HEK293 (cell line): ENCODE data around the gene SF3B2.

ENCODE experiments used
- CTCF ChIA-PET: fragments of 350-600 bp; formaldehyde crosslinking; extraction: SDS; loops from one replicate; lab custom pipeline; 2021; ENCODE audit warnings: antibody characterized with exemption; lab: Yijun Ruan, JAX
- POLR2A ChIA-PET: fragments of 300-600 bp; formaldehyde crosslinking; extraction: SDS; loops from one replicate; lab custom pipeline; 2020; ENCODE audit warnings: antibody characterized with exemption, inconsistent platforms; lab: Yijun Ruan, JAX
- H3K27ac ChIP-seq: fragments of 200-500 bp; sonication (Bioruptor generic); 2 replicates; pipeline ENCODE4 v1.5.1; 2014; ENCODE audit warnings: low read depth, low read length, control low read depth, inconsistent platforms; ENCODE audit errors: extremely low read depth
- H3K36me3 ChIP-seq, 2 experiments: fragments of 200-500 bp in 1 of 2; sonication (Bioruptor generic) in 1 of 2; 1 replicate in 1 of 2; 2 replicates in 1 of 2; pipeline ENCODE4 v1.5.1; 2014 to 2017; ENCODE audit warnings: inconsistent platforms in 2 of 2, low read length in 2 of 2; ENCODE audit not compliant: control insufficient read depth in 2 of 2, insufficient read depth in 1 of 2
- H3K4me1 ChIP-seq: fragments of 200-500 bp; sonication (Bioruptor generic); 2 replicates; pipeline ENCODE4 v1.5.1; 2014; ENCODE audit warnings: mild to moderate bottlenecking, low read length, inconsistent platforms; ENCODE audit not compliant: control insufficient read depth, insufficient read depth
- H3K4me3 ChIP-seq: 2 replicates; pipeline ENCODE4 v1.5.1; 2011; ENCODE audit warnings: low read depth, mild to moderate bottlenecking, control low read depth, low read length, moderate library complexity
- H3K9me3 ChIP-seq: fragments of 200-500 bp; sonication (Bioruptor generic); 2 replicates; pipeline ENCODE4 v1.5.1; 2014; ENCODE audit warnings: low read depth, low read length, inconsistent platforms; ENCODE audit not compliant: control insufficient read depth, insufficient read depth
- EGR2 ChIP-seq: fragments of 450-650 bp; formaldehyde crosslinking; IDR thresholded peaks from 2 replicates; pipeline ENCODE4 v1.5.1; 2016; ENCODE audit warnings: low read depth, missing biosample characterization, missing genetic modification characterization
- GLIS1 ChIP-seq: fragments of 450-650 bp; formaldehyde crosslinking; IDR thresholded peaks from 2 replicates; pipeline ENCODE4 v1.5.1; 2016; ENCODE audit warnings: missing biosample characterization, missing genetic modification characterization
- GLIS2 ChIP-seq: fragments of 450-650 bp; formaldehyde crosslinking; IDR thresholded peaks from 2 replicates; pipeline ENCODE4 v1.5.1; 2016; ENCODE audit warnings: missing biosample characterization, missing genetic modification characterization
- IKZF3 ChIP-seq: fragments of 450-650 bp; IDR thresholded peaks from 2 replicates; pipeline ENCODE4 v1.5.0; 2018; ENCODE audit warnings: missing biosample characterization, mild to moderate bottlenecking, missing genetic modification characterization, moderate library complexity
- OSR2 ChIP-seq: fragments of 450-650 bp; formaldehyde crosslinking; IDR thresholded peaks from 2 replicates; pipeline ENCODE4 v1.5.1; 2016; ENCODE audit warnings: missing biosample characterization, missing genetic modification characterization
- SP2 ChIP-seq: fragments of 450-650 bp; formaldehyde crosslinking; IDR thresholded peaks from 2 replicates; pipeline ENCODE4 v1.5.1; 2016; ENCODE audit warnings: missing biosample characterization, missing genetic modification characterization
- SP3 ChIP-seq: fragments of 450-650 bp; formaldehyde crosslinking; IDR thresholded peaks from 2 replicates; pipeline ENCODE4 v1.5.1; 2016; ENCODE audit warnings: missing biosample characterization, missing genetic modification characterization
- SP7 ChIP-seq: fragments of 450-650 bp; formaldehyde crosslinking; IDR thresholded peaks from 2 replicates; pipeline ENCODE4 v1.5.1; 2016; ENCODE audit warnings: missing biosample characterization, missing genetic modification characterization
- ZBTB1 ChIP-seq: fragments of 450-650 bp; formaldehyde crosslinking; IDR thresholded peaks from 2 replicates; pipeline ENCODE4 v1.5.1; 2016; ENCODE audit warnings: missing biosample characterization, missing genetic modification characterization
- ZNF184 ChIP-seq: fragments of 450-650 bp; IDR thresholded peaks from 2 replicates; pipeline ENCODE4 v1.5.1; 2018; ENCODE audit warnings: missing biosample characterization, mild to moderate bottlenecking, missing genetic modification characterization
- ZNF248 ChIP-seq: fragments of 450-650 bp; formaldehyde crosslinking; IDR thresholded peaks from 2 replicates; pipeline ENCODE4 v1.5.1; 2017; ENCODE audit warnings: missing biosample characterization, missing genetic modification characterization
- ZNF266 ChIP-seq: fragments of 450-650 bp; formaldehyde crosslinking; IDR thresholded peaks from 2 replicates; pipeline ENCODE4 v1.5.1; 2016; ENCODE audit warnings: missing biosample characterization, missing genetic modification characterization, low read depth
- ZNF335 ChIP-seq: fragments of 450-650 bp; formaldehyde crosslinking; conservative IDR thresholded peaks from 2 replicates; pipeline ENCODE4 v1.5.1; 2016; ENCODE audit warnings: missing biosample characterization, missing genetic modification characterization
- ZNF530 ChIP-seq: fragments of 450-650 bp; formaldehyde crosslinking; IDR thresholded peaks from 2 replicates; pipeline ENCODE4 v1.5.1; 2016; ENCODE audit warnings: low read depth, missing biosample characterization, missing genetic modification characterization
- ZNF585B ChIP-seq: fragments of 450-650 bp; formaldehyde crosslinking; IDR thresholded peaks from 2 replicates; pipeline ENCODE4 v1.5.1; 2016; ENCODE audit warnings: missing biosample characterization, missing genetic modification characterization
- ZNF600 ChIP-seq: fragments of 450-650 bp; formaldehyde crosslinking; IDR thresholded peaks from 2 replicates; pipeline ENCODE4 v1.5.1; 2016; ENCODE audit warnings: missing biosample characterization, missing genetic modification characterization
- ZNF76 ChIP-seq: fragments of 450-650 bp; formaldehyde crosslinking; IDR thresholded peaks from 2 replicates; pipeline ENCODE4; 2016; ENCODE audit warnings: low read depth, missing biosample characterization, missing genetic modification characterization, borderline replicate concordance
- ZNF837 ChIP-seq: fragments of 450-650 bp; formaldehyde crosslinking; IDR thresholded peaks from 2 replicates; pipeline ENCODE4 v1.5.1; 2016; ENCODE audit warnings: missing biosample characterization, missing genetic modification characterization
- ZSCAN16 ChIP-seq: fragments of 450-650 bp; formaldehyde crosslinking; IDR thresholded peaks from 2 replicates; pipeline ENCODE4 v1.5.1; 2016; ENCODE audit warnings: missing biosample characterization, missing genetic modification characterization
- ZSCAN30 ChIP-seq: fragments of 450-650 bp; IDR thresholded peaks from 2 replicates; pipeline ENCODE4 v1.5.1; 2018; ENCODE audit warnings: missing biosample characterization, mild to moderate bottlenecking, missing genetic modification characterization, moderate library complexity
- ZXDB ChIP-seq: fragments of 450-650 bp; formaldehyde crosslinking; IDR thresholded peaks from 2 replicates; pipeline ENCODE4 v1.5.1; 2016; ENCODE audit warnings: missing biosample characterization, missing genetic modification characterization
- TF ChIP-seq, protein P1 (sequence below): fragments of 450-650 bp; formaldehyde crosslinking; IDR thresholded peaks from 2 replicates; pipeline ENCODE4 v1.5.1; 2016; ENCODE audit warnings: missing biosample characterization, missing genetic modification characterization, low read depth
- TF ChIP-seq, protein P2 (sequence below): fragments of 450-650 bp; formaldehyde crosslinking; IDR thresholded peaks from 2 replicates; pipeline ENCODE4 v1.5.1; 2016; ENCODE audit warnings: missing biosample characterization, missing genetic modification characterization
- TF ChIP-seq, protein P3 (sequence below): fragments of 450-650 bp; formaldehyde crosslinking; IDR thresholded peaks from 2 replicates; pipeline ENCODE4 v1.5.0; 2017; ENCODE audit warnings: missing biosample characterization, missing genetic modification characterization, borderline replicate concordance
- TF ChIP-seq, protein P4 (sequence below): fragments of 450-650 bp; IDR thresholded peaks from 2 replicates; pipeline ENCODE4 v1.5.1; 2018; ENCODE audit warnings: missing biosample characterization, missing genetic modification characterization

Gene SF3B2

DNA sequence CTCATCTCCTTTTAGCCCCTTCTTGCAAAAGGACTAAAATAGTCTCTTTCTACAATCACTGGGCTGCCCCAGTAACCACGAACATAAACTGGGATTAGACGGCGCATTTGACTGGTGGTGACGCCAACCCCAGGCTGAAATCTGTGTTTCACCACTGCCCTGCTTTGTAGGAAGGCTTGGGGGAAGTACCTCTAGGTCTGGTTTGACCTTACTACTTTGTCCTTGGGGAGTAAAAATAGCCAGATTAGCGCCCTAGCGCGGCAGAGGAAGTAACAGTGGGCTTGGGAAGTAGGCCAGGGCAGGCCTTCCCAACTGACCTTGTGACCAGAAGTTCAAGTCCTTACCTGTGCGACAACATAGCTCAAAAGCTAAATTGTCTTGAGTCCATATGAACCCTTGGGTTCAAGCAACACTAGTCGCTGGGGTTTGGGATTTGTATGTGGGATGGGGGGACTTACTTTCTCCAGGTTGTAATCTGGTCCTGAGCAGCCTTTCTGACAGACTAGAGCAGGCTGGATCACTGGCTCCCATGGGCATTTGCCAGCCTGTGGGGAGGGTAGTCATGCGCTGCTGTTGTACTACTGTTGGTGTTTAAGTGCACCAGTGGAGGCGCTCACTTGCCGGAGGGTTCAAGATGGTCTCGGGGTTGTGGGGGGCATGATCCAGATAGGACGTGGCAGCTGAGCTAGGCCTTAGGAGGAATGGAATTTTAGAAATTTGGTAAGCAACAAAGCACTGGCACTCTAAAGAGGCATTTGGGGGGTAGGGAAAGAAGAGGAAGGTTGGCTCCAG is 17.0 kb downstream of the SF3B2 start:
- peak overlapping the region; percentile 76 for H3K4me3 ChIP-seq
- peak; percentile 43 for TF ChIP-seq OSR2 (tag by site-specific recombination)
- 0 out of 2 replicates have a peak, but pooled peaks have one; percentile 50 for TF ChIP-seq ZNF600 (tag by site-specific recombination)
- TF ChIP-seq ZSCAN16 (tag by site-specific recombination): no peak
- no peak for TF ChIP-seq ZXDB (tag by site-specific recombination)
- TF ChIP-seq, protein P1, sequence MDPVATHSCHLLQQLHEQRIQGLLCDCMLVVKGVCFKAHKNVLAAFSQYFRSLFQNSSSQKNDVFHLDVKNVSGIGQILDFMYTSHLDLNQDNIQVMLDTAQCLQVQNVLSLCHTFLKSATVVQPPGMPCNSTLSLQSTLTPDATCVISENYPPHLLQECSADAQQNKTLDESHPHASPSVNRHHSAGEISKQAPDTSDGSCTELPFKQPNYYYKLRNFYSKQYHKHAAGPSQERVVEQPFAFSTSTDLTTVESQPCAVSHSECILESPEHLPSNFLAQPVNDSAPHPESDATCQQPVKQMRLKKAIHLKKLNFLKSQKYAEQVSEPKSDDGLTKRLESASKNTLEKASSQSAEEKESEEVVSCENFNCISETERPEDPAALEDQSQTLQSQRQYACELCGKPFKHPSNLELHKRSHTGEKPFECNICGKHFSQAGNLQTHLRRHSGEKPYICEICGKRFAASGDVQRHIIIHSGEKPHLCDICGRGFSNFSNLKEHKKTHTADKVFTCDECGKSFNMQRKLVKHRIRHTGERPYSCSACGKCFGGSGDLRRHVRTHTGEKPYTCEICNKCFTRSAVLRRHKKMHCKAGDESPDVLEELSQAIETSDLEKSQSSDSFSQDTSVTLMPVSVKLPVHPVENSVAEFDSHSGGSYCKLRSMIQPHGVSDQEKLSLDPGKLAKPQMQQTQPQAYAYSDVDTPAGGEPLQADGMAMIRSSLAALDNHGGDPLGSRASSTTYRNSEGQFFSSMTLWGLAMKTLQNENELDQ (tag by site-specific recombination): no peak
- no peak for TF ChIP-seq ZNF184 (tag by site-specific recombination)
- TF ChIP-seq, protein P2, sequence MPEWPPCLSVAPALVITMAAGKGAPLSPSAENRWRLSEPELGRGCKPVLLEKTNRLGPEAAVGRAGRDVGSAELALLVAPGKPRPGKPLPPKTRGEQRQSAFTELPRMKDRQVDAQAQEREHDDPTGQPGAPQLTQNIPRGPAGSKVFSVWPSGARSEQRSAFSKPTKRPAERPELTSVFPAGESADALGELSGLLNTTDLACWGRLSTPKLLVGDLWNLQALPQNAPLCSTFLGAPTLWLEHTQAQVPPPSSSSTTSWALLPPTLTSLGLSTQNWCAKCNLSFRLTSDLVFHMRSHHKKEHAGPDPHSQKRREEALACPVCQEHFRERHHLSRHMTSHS (tag by site-specific recombination): no peak
- no peak for TF ChIP-seq ZNF266 (tag by site-specific recombination)
- peaks cover 8 to 65% of the 10 kb centered on the region in 2 experiments for H3K36me3 ChIP-seq
- peak overlapping the region; percentile 81; the same call in 1 of the 2 replicates for H3K27ac ChIP-seq
- CTCF ChIA-PET: interaction anchor here (0.6 to 5.4 kb wide), 37 partner anchors 7 to 466 kb away, joined by 3 to 61 read pairs (median 4); partner anchors contain the start of genes CATSPER1 and SF3B2
- H3K9me3 ChIP-seq: no peaks in the 10 kb centered on the region
- H3K4me1 ChIP-seq: no peaks in the 10 kb centered on the region; the same call in none of the 2 replicates
- POLR2A ChIA-PET: interaction anchor here (0.6 to 1.8 kb wide), 3 partner anchors 10 to 50 kb away, joined by 3 to 10 read pairs (median 4); no protein-coding TSS in a partner anchor

DNA sequence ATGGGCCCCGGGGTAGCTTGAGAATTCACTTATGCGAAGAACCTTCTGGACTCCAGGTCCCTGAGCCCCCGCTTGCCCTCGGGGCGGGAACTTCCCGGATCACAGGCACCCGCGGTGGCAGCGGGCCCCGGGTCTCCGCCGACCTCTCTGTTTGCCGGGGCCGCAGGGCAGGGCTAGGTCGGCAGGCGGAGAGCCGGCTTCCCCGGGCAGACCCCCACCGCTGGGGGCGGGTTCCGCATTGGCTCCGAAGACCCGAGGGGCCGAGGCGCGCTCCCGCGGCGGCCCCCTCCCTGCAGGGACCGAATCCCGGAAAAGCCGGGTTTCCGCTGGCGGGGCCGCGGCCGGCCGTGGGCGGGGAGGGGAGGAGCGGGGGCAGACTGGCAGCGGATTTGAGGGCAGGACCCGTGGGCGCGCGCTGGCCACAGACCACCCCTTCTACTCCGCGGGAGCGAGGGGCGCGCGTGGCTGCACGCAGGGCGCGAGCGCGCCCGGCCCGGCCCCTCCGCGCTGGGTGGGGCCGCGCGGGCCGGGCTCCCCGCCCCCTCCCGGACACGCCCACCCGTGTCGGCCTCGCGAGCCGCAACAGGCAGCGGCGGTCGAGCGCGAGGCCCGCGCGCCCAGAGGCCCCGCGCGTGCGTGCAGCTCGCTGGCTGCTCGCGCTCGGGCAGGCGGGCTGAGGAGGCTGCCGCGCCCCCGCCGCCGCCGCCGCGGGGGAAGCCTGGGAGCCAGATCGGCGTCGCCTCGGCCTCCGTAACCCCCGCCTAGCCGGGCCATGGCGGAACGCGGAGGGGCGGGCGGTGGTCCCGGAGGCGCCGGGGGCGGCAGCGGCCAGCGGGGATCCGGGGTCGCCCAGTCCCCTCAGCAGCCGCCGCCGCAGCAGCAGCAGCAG is 17.8 kb downstream of the SF3B2 start, which contains the start of gene PACS1:
TSS of gene PACS1 (plus strand) at position 558 of the 889 bp plus-strand sequence. CDS start at position 773, 215 bp downstream.
- ChIA-PET POLR2A (interaction anchor here (0.6 to 1.5 kb wide), 3 partner anchors 14 to 65 kb away, joined by 3 to 7 read pairs (median 3); no protein-coding TSS in a partner anchor), CTCF (interaction anchor here (0.5 to 5.4 kb wide), 14 partner anchors 12 to 197 kb away, joined by 3 to 61 read pairs (median 8); no protein-coding TSS in a partner anchor)
- Histone ChIP-seq H3K9me3 (no peaks in the 10 kb centered on the region), H3K27ac (peak within 1 kb of the TSS; percentile 81), H3K4me3 (peak within 1 kb of the TSS; percentile 76), H3K36me3 (peaks cover 8 to 63% of the 10 kb centered on the region in 2 experiments), H3K4me1 (no peaks in the 10 kb centered on the region; the same call in none of the 2 replicates)
- peak; percentile 44 for TF ChIP-seq SP2 (tag by site-specific recombination)
- TF ChIP-seq ZBTB1: no peak
- TF ChIP-seq, protein P3, sequence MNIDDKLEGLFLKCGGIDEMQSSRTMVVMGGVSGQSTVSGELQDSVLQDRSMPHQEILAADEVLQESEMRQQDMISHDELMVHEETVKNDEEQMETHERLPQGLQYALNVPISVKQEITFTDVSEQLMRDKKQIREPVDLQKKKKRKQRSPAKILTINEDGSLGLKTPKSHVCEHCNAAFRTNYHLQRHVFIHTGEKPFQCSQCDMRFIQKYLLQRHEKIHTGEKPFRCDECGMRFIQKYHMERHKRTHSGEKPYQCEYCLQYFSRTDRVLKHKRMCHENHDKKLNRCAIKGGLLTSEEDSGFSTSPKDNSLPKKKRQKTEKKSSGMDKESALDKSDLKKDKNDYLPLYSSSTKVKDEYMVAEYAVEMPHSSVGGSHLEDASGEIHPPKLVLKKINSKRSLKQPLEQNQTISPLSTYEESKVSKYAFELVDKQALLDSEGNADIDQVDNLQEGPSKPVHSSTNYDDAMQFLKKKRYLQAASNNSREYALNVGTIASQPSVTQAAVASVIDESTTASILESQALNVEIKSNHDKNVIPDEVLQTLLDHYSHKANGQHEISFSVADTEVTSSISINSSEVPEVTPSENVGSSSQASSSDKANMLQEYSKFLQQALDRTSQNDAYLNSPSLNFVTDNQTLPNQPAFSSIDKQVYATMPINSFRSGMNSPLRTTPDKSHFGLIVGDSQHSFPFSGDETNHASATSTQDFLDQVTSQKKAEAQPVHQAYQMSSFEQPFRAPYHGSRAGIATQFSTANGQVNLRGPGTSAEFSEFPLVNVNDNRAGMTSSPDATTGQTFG (tag by site-specific recombination): no peak
- TF ChIP-seq ZNF248 (tag by site-specific recombination): no peak
- no peak for TF ChIP-seq SP7 (tag by site-specific recombination)
- 0 out of 2 replicates have a peak, but pooled peaks have one; percentile 28 for TF ChIP-seq ZSCAN30 (tag by site-specific recombination)
- 0 out of 2 replicates have a peak, but pooled peaks have one; percentile 79 for TF ChIP-seq GLIS2
- 0 out of 2 replicates have a peak, but pooled peaks have one; percentile 17 for TF ChIP-seq IKZF3
- peak; percentile 64 for TF ChIP-seq EGR2 (tag by site-specific recombination)
- peak; percentile 88 for TF ChIP-seq ZNF335 (tag by site-specific recombination)
- no peak for TF ChIP-seq ZNF76
- peak; percentile 51 for TF ChIP-seq ZNF585B
- no peak for TF ChIP-seq ZNF530
- peak; percentile 69 for TF ChIP-seq SP3 (tag by site-specific recombination)
- peak; percentile 50; the same call in 1 of the 2 replicates for TF ChIP-seq GLIS1 (tag by site-specific recombination)
- TF ChIP-seq ZNF837 (tag by site-specific recombination): no peak
- TF ChIP-seq, protein P4, sequence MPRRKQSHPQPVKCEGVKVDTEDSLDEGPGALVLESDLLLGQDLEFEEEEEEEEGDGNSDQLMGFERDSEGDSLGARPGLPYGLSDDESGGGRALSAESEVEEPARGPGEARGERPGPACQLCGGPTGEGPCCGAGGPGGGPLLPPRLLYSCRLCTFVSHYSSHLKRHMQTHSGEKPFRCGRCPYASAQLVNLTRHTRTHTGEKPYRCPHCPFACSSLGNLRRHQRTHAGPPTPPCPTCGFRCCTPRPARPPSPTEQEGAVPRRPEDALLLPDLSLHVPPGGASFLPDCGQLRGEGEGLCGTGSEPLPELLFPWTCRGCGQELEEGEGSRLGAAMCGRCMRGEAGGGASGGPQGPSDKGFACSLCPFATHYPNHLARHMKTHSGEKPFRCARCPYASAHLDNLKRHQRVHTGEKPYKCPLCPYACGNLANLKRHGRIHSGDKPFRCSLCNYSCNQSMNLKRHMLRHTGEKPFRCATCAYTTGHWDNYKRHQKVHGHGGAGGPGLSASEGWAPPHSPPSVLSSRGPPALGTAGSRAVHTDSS: no peak
